GM12801 (cell line): ENCODE results near the gene IGF1.

Experiments used
- CTCF ChIP-seq: IDR thresholded peaks from one replicate; pipeline ENCODE4 v1.5.1; 2011; ENCODE audit warnings: control low read depth; ENCODE audit not compliant: insufficient read length; ENCODE audit errors: extremely low read depth

IGF1 gene

GRCh38 chr12:102349079-102349478 is 131.3 kb downstream of the IGF1 start:
- TF ChIP-seq CTCF = no peak

GRCh38 chr12:102347811-102348210 is 132.6 kb downstream of the IGF1 start:
- TF ChIP-seq CTCF = no peak
